Embryonic facial prominence (tissue), 1 donor: ENCODE results near the gene TMPRSS15.

Experiments
- DNase-seq: peaks from one replicate; pipeline ENCODE4 v3.0.0-alpha.2; 2016; ENCODE audit errors: extremely low spot score

Gene TMPRSS15

DNA sequence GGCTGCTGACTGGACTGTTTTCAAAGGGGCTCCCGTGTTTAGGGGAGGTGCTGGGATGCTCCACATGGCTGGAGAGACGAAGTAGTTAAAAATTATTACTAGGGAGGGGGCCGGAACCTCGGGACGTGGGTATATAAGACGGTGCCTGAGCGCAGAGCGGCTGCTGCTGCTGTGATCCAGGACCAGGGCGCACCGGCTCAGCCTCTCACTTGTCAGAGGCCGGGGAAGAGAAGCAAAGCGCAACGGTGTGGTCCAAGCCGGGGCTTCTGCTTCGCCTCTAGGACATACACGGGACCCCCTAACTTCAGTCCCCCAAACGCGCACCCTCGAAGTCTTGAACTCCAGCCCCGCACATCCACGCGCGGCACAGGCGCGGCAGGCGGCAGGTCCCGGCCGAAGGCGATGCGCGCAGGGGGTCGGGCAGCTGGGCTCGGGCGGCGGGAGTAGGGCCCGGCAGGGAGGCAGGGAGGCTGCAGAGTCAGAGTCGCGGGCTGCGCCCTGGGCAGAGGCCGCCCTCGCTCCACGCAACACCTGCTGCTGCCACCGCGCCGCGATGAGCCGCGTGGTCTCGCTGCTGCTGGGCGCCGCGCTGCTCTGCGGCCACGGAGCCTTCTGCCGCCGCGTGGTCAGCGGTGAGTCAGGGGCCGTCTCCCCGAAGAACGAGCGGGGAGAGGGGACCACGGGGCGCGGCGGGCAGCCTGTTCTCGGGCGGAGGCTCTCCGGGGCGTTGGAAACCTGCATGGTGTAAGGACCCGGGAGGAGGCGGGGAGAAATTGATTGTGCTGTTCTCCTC, 158.7 kb downstream of the TMPRSS15 start, which contains the start of gene CHODL:
TSS of gene CHODL (plus strand) at position 163 of the 793 bp plus-strand sequence. CDS start at position 554, 391 bp downstream.
- no peak for DNase-seq

DNA sequence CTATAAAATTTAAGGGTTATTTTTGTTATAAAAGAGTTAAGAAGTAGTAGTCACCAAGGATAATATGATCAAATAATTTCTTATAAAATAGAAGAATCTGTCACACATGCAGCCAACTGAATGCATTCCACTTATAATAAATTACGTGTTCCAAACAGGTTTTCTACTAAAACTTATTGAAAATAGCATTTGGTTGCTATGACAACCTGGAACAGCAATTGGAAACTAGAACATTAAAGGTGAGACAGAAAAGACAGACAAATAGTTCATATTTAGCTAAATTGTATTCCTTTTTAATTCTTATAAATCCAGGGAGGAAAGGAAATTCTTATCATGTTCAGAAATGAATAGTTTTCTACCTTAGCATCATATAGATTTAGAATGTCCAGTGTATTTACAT, 168.0 kb downstream of the TMPRSS15 start:
- DNase-seq, result no peak

DNA sequence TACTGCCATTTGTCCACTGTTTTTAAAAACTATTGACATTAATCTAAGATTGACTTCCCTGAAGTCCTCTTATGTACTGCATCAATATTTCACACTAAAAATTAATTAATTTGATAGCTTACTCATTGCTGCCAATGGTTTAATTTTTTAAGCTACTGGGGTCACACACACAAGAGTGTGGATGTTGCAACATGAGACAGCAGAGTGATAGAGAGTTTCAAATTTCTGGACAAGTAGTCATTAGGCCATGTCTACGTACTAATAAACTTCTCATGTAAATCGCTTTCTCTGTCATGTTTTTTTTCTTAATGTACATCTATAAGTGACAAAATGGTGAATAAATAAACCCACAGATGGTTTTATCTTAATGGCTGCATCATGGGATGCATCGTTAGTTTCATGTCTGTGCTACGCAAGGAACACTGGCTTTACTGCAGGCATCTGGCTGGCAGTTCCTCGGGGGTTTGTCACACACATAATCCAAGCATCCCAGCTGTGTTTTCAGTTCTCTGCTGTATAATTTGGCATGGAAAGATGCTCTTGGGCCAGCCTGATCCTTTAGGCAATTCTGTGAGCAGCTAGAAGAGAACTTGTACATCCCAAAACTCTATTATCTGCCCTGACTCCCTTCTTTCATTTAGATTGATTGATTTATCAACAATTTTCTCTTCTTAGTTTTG, 175.4 kb downstream of the TMPRSS15 start:
- no peak for DNase-seq

DNA sequence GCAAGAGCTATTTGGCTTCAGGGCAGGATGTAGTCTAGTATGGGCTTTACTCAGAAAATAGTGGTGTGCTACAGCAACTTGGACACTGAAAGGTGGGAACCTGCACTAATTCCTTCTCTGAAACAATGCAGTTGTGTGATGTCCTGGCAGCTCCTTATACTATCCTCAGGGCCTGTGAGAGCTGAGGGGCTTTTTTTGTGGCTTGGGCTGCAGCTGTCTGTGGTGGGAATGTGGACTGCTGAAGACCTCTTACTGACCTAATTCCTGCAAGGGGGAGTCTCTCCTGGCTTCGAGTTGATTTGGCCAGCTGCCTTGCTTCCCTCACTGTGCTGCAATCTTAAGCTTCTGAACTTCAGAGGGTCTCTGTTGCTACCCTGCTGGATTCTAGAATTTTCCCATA, 181.2 kb downstream of the TMPRSS15 start:
- no peak for DNase-seq

DNA sequence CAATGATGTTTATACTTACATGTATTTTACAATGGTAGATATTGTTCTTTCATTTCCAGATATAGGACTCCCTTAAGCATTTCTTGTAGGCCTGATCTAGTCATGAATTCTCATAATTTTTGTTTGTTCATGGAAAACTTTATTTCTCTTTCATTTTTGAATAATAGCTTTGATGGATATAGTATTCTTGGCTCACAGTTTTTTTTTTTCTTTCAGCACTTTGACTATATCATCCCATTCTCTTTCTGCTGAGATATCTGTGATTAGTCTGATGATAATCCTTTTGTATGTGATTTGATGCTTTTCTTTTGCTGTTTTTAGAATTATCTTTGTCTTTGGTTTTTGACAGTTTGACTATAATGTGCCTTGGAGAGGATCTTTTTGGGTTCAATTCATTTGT, 183.1 kb downstream of the TMPRSS15 start:
- DNase-seq, result no peak
